ENCODE measurements around the gene NUMA1. TPM values are rescaled to one million over a fixed set of nuclear protein-coding genes. Genes with fewer than 3 reads are reported as not detected.

Gene NUMA1
- total and polyA plus RNA-seq, 4 donors: 79.9 to 277 (median 164) TPM

GRCh38 chr11:72007587-72007986, 72.8 kb downstream of the NUMA1 start:
- no peak for DNase-seq
- Histone ChIP-seq H3K27me3 (ENCODE audit: control insufficient read depth in 3 of 3, insufficient read depth in 3 of 3, low read length in 2 of 3) (no peaks in the 10 kb centered on the region), H3K9ac (ENCODE audit: insufficient read depth in 1 of 2, low read length in 2 of 2) (no peak overlapping the region), H3K4me3 (no peak overlapping the region), H3K36me3 (ENCODE audit: control insufficient read depth in 4 of 4, insufficient read depth in 4 of 4, low read length in 4 of 4) (peaks cover 17 to 93% (median 88%) of the 10 kb centered on the region in 4 donors), H3K27ac (ENCODE audit: low read depth in 1 of 2, low read length in 1 of 2) (no peak overlapping the region), H3K9me3 (ENCODE audit: control insufficient read depth in 4 of 4, insufficient read depth in 3 of 4, low read length in 3 of 4) (no peaks in the 10 kb centered on the region), H3K4me1 (ENCODE audit: control insufficient read depth in 5 of 5, insufficient read depth in 5 of 5, low read length in 5 of 5) (no peaks in the 10 kb centered on the region)
- 87 to 88% methylated on average over 5 of the region's 5 CpGs for WGBS, 2 donors
- no peak for ATAC-seq (ENCODE audit: insufficient read depth, low FRiP score)
- TF ChIP-seq, protein P1, sequence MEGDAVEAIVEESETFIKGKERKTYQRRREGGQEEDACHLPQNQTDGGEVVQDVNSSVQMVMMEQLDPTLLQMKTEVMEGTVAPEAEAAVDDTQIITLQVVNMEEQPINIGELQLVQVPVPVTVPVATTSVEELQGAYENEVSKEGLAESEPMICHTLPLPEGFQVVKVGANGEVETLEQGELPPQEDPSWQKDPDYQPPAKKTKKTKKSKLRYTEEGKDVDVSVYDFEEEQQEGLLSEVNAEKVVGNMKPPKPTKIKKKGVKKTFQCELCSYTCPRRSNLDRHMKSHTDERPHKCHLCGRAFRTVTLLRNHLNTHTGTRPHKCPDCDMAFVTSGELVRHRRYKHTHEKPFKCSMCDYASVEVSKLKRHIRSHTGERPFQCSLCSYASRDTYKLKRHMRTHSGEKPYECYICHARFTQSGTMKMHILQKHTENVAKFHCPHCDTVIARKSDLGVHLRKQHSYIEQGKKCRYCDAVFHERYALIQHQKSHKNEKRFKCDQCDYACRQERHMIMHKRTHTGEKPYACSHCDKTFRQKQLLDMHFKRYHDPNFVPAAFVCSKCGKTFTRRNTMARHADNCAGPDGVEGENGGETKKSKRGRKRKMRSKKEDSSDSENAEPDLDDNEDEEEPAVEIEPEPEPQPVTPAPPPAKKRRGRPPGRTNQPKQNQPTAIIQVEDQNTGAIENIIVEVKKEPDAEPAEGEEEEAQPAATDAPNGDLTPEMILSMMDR (IDR thresholded peaks at IDR 0.05; ENCODE audit: control extremely low read depth, extremely low read depth): no peak

DNA sequence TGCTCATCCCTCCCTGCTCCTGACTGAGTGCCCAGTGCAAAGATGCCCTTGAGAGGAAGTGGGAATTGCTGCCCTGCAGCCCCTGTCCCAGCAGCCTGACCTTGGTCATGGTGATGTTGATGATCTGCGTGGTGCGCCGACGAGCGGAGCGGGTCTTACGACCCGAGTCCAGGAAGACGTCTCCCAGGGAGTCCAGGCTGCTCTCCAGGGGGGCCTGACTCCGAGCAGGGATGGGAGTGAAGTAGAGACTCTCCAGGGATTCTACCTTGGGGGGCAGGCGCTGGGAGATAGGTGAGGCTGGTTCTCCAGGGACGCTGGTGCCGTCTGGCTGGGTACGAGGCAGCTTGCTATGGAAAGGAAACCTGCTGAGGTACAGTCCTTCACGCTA, 73.3 kb downstream of the NUMA1 start:
- TF ChIP-seq, protein P1 (IDR thresholded peaks at IDR 0.05; ENCODE audit: control extremely low read depth, extremely low read depth): no peak
- Histone ChIP-seq H3K9me3 (ENCODE audit: control insufficient read depth in 4 of 4, insufficient read depth in 3 of 4, low read length in 3 of 4) (no peaks in the 10 kb centered on the region), H3K27ac (ENCODE audit: low read depth in 1 of 2, low read length in 1 of 2) (no peak overlapping the region), H3K27me3 (ENCODE audit: control insufficient read depth in 3 of 3, insufficient read depth in 3 of 3, low read length in 2 of 3) (no peaks in the 10 kb centered on the region), H3K36me3 (ENCODE audit: control insufficient read depth in 4 of 4, insufficient read depth in 4 of 4, low read length in 4 of 4) (peaks cover 18 to 93% (median 83%) of the 10 kb centered on the region in 4 donors), H3K9ac (ENCODE audit: insufficient read depth in 1 of 2, low read length in 2 of 2) (no peak overlapping the region), H3K4me3 (no peak overlapping the region), H3K4me1 (ENCODE audit: control insufficient read depth in 5 of 5, insufficient read depth in 5 of 5, low read length in 5 of 5) (no peaks in the 10 kb centered on the region)
- ATAC-seq (ENCODE audit: insufficient read depth, low FRiP score) (no peak), DNase-seq (no peak)
- 94 to 95% methylated on average over 15 of the region's 15 CpGs for WGBS, 2 donors

DNA sequence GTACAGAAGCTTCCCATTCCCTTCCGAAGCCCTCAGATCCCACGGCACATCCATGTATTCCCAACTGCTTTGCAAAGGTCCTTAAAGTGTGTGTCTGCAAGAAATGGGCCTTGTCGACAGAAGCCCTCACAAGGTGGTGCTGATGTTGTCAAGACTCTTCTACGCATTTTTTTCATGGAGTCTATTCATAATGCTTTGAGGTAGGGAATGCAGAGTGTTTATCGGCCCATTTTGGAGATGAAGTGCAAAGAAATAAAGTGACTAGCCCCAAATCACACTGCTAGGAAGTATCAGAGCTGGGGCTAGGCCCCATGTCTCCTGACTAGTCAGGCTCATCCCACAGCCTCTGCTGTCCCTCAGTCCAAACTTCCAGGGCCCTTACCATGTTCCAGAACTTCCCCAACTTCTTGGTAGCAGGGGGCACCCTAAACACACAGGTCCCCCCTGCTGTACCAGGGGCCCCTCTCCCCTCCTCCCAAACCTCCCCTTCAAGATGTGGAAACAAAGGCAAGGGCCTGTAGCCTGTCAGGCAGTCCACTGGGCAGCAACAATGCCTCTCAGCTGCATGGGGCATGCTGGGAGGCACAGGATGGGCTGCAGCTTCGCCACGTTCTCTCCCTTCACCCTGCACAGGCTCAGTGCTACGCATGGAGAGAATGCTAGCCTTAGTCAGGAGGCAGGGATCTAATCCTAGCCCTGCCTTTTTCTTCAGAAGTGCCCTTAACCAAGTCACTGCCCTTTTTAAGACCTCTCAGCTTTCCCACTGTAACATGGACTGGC, 73.8 kb downstream of the NUMA1 start:
- no peak overlapping the region for H3K27ac ChIP-seq (ENCODE audit: low read depth in 1 of 2, low read length in 1 of 2)
- DNase-seq (no peak), ATAC-seq (ENCODE audit: insufficient read depth, low FRiP score) (no peak)
- H3K36me3 ChIP-seq (ENCODE audit: control insufficient read depth in 4 of 4, insufficient read depth in 4 of 4, low read length in 4 of 4): peaks cover 18 to 92% (median 79%) of the 10 kb centered on the region in 4 donors
- no peak overlapping the region for H3K9ac ChIP-seq (ENCODE audit: insufficient read depth in 1 of 2, low read length in 2 of 2)
- 89 to 91% methylated on average over 8 of the region's 8 CpGs for WGBS, 2 donors
- H3K4me3 ChIP-seq: no peak overlapping the region
- H3K27me3 ChIP-seq (ENCODE audit: control insufficient read depth in 3 of 3, insufficient read depth in 3 of 3, low read length in 2 of 3): no peaks in the 10 kb centered on the region
- no peaks in the 10 kb centered on the region for H3K4me1 ChIP-seq (ENCODE audit: control insufficient read depth in 5 of 5, insufficient read depth in 5 of 5, low read length in 5 of 5)
- TF ChIP-seq, protein P1 (IDR thresholded peaks at IDR 0.05; ENCODE audit: control extremely low read depth, extremely low read depth): no peak
- H3K9me3 ChIP-seq (ENCODE audit: control insufficient read depth in 4 of 4, insufficient read depth in 3 of 4, low read length in 3 of 4): no peaks in the 10 kb centered on the region
